Spleen (tissue), 11 donors: ENCODE measurements around the gene ZBTB17. TPM values are rescaled to one million over a fixed set of nuclear protein-coding genes. Genes with fewer than 3 reads are reported as not detected.
A peak's percentile ranks its signal among the peaks of the same experiment; 100 is the strongest.
"Not testable (repeated sequence)": the region's sequence is repeated elsewhere in the genome, so short reads cannot be mapped to it uniquely, and the experiment has no call there.

Experiments
- DNase-seq: peaks from one replicate; pipeline ENCODE4 v3.0.0-alpha.2; 2020
- H3K27ac ChIP-seq, 8 donors: fragments of 200-600 bp; sonication (generic) in 7 of 8; 1 replicate in 4 of 8; 2 replicates in 4 of 8; pipeline versions ENCODE4 v1.5.0 to v1.8.0; 2016 to 2021; ENCODE audit warnings: inconsistent platforms in 4 of 8, mild to moderate bottlenecking in 4 of 8, moderate library complexity in 1 of 8
- H3K27me3 ChIP-seq, 7 donors: fragments of 200-600 bp; sonication (generic) in 6 of 7; replicated peaks in 1 of 7; 1 replicate in 4 of 7; 2 replicates in 3 of 7; pipeline versions ENCODE4 v1.5.0 to v1.8.0; 2016 to 2021; ENCODE audit warnings: inconsistent platforms in 3 of 7, mild to moderate bottlenecking in 1 of 7
- H3K36me3 ChIP-seq, 6 donors: fragments of 200-600 bp; sonication (generic) in 5 of 6; 1 replicate in 4 of 6; 2 replicates in 2 of 6; pipeline versions ENCODE4 v1.5.0 to v1.8.0; 2016 to 2021; ENCODE audit warnings: inconsistent platforms in 2 of 6
- H3K4me1 ChIP-seq, 6 donors: fragments of 200-600 bp; sonication (generic) in 5 of 6; 1 replicate in 3 of 6; 2 replicates in 3 of 6; pipeline versions ENCODE4 v1.5.0 to v1.8.0; 2016 to 2021; ENCODE audit warnings: inconsistent platforms in 3 of 6
- H3K4me3 ChIP-seq, 8 donors: fragments of 200-600 bp; sonication (generic) in 7 of 8; 1 replicate in 4 of 8; 2 replicates in 4 of 8; pipeline versions ENCODE4 v1.5.0 to v1.8.0; 2016 to 2021; ENCODE audit warnings: inconsistent platforms in 4 of 8, mild to moderate bottlenecking in 4 of 8, moderate library complexity in 2 of 8
- H3K9me3 ChIP-seq, 8 donors: fragments of 200-600 bp; sonication (generic) in 7 of 8; 1 replicate in 4 of 8; 2 replicates in 4 of 8; pipeline versions ENCODE4 v1.5.0 to v1.8.0; 2016 to 2021; ENCODE audit warnings: inconsistent platforms in 4 of 8
- POLR2A ChIP-seq, 3 donors: fragments of 450-650 bp; IDR thresholded peaks; one replicate each; pipeline ENCODE4 v1.5.1; 2017; ENCODE audit warnings: antibody characterized with exemption in 3 of 3, mild to moderate bottlenecking in 1 of 3
- POLR2AphosphoS5 ChIP-seq, 3 donors: sonication (generic); formaldehyde crosslinking; IDR thresholded peaks; one replicate each; pipeline ENCODE4 v1.5.1; 2017; ENCODE audit warnings: antibody characterized with exemption in 3 of 3
- WGBS, 5 donors: extraction: QIAGEN DNeasy Blood & Tissue Kit in 3 of 5; methylation state at CpG; one replicate each; pipeline versions ENCODE4 v1.1.5 to v1.1.7; 2013 to 2018; 5-methylcytosine and 5-hydroxymethylcytosine counted together
- intact Hi-C: fragments of 100-400 bp; cut with DNase I; formaldehyde crosslinking; loops from one replicate; pipeline ENCODE4 v1.15.0; 2023; ENCODE audit warnings: low total_unique reads
- polyA plus RNA-seq, 3 donors: library from polyadenylated mRNA; stranded (reverse); fragments of 200-250 nt; gene quantifications; one replicate each; pipeline ENCODE4 v1.2.1, GENCODE V29; 2013
- total RNA-seq, 7 donors: library from RNA; depleted of rRNA in 3 of 7; stranded (reverse); fragments of >200 nt in 3 of 7; fragmentation: NEBNext Ultra II Directional in 4 of 7; extraction: Animal tissue kit (Norgen Biotek cat#: 25700) in 4 of 7; gene quantifications; one replicate each; pipeline versions ENCODE4 v1.1.0 to v1.2.1, GENCODE V29; 2016 to 2021
- TF ChIP-seq, protein P1 (sequence below), 11 experiments: fragments of 200-600 bp in 7 of 11; fragments of 450-650 bp in 4 of 11; sonication (generic) in 4 of 11; IDR thresholded peaks in 8 of 11; conservative IDR thresholded peaks in 3 of 11; 1 replicate in 7 of 11; 2 replicates in 4 of 11; pipeline versions ENCODE4 v1.4.0 to v1.8.0; 2016 to 2021; ENCODE audit warnings: antibody characterized with exemption in 11 of 11, inconsistent platforms in 4 of 11, mild to moderate bottlenecking in 1 of 11
- donor health status: healthy with polysubstance abuse.
- donor health status: DM: no; HTN: no; CAD: no; lungs with moderate emphysema.
- donor health status: DM: no; HTN: no; CAD: no.
- donor health status: Bipolar disorder and iron deficiency.
- donor health status: healthy.
- donor health status: DM: no; HTN: no; CAD: no.
- donor health status: DM: yes; HTN: yes; CAD: no.

Gene ZBTB17
- total and polyA plus RNA-seq, 10 donors = 36.8 to 139 (median 53.4) TPM

DNA sequence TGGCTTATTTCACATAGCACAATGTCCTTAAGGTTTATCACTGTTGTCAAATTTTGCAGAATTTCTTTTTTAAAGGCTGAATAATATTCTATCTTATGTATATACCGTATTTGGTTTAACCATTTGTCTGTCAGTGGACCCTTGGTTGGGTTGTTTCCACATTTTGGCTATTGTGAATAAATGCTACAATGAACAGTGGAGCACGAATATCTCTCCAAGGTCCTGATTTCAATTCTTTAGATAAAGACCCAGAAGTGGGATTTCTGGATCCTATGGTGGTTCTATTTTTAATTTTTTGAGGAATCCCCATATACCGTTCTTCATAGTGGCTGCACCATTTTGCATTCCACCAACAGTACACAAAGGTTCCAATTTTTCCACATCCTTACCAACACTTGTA is 5.8 kb upstream of the ZBTB17 start:
- Histone ChIP-seq H3K4me3 (no peak overlapping the region), H3K9me3 (no peaks in the 10 kb centered on the region), H3K36me3 (no peaks in the 10 kb centered on the region), H3K4me1 (peaks cover 0 to 3% (median under 1%) of the 10 kb centered on the region in 6 donors), H3K27ac (no peak overlapping the region), H3K27me3 (no peaks in the 10 kb centered on the region)
- 84 to 94% (median 89%) methylated on average over 3 of the region's 3 CpGs for WGBS, 5 donors
- no peak for DNase-seq
- no peak for TF ChIP-seq POLR2A (IDR thresholded peaks at IDR 0.05)
- TF ChIP-seq POLR2AphosphoS5 (IDR thresholded peaks at IDR 0.05) = no peak
- TF ChIP-seq, protein P1, sequence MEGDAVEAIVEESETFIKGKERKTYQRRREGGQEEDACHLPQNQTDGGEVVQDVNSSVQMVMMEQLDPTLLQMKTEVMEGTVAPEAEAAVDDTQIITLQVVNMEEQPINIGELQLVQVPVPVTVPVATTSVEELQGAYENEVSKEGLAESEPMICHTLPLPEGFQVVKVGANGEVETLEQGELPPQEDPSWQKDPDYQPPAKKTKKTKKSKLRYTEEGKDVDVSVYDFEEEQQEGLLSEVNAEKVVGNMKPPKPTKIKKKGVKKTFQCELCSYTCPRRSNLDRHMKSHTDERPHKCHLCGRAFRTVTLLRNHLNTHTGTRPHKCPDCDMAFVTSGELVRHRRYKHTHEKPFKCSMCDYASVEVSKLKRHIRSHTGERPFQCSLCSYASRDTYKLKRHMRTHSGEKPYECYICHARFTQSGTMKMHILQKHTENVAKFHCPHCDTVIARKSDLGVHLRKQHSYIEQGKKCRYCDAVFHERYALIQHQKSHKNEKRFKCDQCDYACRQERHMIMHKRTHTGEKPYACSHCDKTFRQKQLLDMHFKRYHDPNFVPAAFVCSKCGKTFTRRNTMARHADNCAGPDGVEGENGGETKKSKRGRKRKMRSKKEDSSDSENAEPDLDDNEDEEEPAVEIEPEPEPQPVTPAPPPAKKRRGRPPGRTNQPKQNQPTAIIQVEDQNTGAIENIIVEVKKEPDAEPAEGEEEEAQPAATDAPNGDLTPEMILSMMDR (IDR thresholded peaks at IDR 0.05 in 8 of 11, conservative IDR thresholded peaks at IDR 0.05 in 3 of 11) = no peak
- intact Hi-C loops = no loop called here

DNA sequence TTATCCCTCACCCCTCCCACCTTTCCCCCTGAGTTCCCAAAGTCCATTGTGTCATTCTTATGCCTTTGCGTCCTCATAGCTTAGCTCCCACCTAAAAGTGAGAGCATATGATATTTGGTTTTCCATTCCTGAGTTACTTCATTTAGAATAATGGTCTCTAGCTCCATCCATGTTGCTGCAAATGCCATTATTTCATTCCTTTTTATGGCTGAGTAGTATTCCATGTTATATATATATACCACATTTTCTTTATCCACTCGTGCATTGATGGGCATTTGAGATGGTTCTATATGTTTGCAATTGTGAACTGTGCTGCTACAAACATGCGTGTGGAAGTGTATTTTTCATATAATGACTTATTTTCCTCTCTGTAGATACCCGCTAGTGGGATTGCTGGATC is 2.0 kb upstream of the ZBTB17 start:
- DNase-seq, H3K4me3 ChIP-seq, H3K27me3 ChIP-seq, H3K27ac ChIP-seq, intact Hi-C loops, H3K9me3 ChIP-seq, H3K36me3 ChIP-seq: not testable (repeated sequence)
- H3K4me1 ChIP-seq = peaks cover 14 to 35% (median 33%) of the 10 kb centered on the region in 6 donors
- 95 to 97% (median 96%) methylated on average over 4 of the region's 4 CpGs for WGBS, 5 donors

DNA sequence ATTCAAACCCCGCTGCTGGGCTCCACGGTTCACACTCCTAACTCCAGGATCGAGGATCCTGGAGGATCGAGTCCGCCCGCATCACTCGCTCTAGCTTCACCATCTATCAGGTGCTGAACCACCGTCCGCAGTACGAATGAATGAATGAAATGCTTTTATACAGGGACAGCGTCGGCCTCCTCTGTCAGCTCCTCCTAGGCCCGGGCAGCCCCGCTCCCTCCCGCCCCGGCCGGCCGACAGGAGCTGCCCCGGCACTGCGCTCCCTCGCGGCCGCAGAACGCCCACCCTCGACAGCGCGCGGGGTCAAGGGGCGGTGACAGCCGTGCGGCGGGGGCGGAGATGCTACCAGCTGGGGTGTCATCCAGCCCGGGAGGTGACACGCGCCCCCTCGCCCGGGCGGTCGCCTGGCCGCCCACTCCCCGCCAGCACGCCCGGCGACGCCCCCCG is 520 bp downstream of the ZBTB17 start:
- Histone ChIP-seq H3K4me1 (peaks cover 14 to 45% (median 38%) of the 10 kb centered on the region in 6 donors), H3K36me3 (peaks cover 0 to 27% (median 14%) of the 10 kb centered on the region in 6 donors), H3K27ac (peak overlapping the region; percentile 70 to 93 (median 87)), H3K27me3 (no peaks in the 10 kb centered on the region), H3K4me3 (peak overlapping the region; percentile 80 to 98 (median 94)), H3K9me3 (no peaks in the 10 kb centered on the region)
- DNase-seq = peak; percentile 92
- 1 to 4% (median 1%) methylated on average over 10 to 47 of the region's 47 CpGs for WGBS, 5 donors
- intact Hi-C loops = no loop called here
- TF ChIP-seq, protein P1 (IDR thresholded peaks at IDR 0.05 in 8 of 11, conservative IDR thresholded peaks at IDR 0.05 in 3 of 11) = peak in 3 of 11 experiments; percentile 12 to 32 (median 24)
- TF ChIP-seq POLR2A (IDR thresholded peaks at IDR 0.05) (no peak), POLR2AphosphoS5 (IDR thresholded peaks at IDR 0.05) (no peak)

DNA sequence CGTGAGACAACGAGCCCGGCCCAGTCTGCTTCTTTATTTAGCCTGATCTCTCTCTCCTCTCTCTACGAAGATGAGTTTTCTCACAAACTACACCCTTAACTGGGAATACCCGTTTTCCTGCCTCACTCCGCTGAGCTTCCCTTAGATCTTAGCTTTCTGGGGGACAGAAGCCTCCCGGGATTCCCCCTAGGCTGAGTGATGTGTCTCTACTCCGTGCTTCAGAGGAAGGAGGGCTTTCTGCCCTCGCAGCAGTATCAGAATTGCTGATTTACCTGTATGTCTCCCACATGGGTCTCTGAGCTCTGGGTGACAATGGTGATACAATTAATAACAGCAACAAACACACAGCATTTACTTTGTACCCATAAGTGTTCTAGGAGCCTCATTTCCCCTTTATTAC is 1.0 kb downstream of the ZBTB17 start:
- no peak for DNase-seq
- H3K27ac ChIP-seq = peak overlapping the region; percentile 70 to 93 (median 87)
- peaks cover 14 to 45% (median 38%) of the 10 kb centered on the region in 6 donors for H3K4me1 ChIP-seq
- no peak for TF ChIP-seq POLR2A (IDR thresholded peaks at IDR 0.05)
- TF ChIP-seq POLR2AphosphoS5 (IDR thresholded peaks at IDR 0.05) = no peak
- TF ChIP-seq, protein P1 (IDR thresholded peaks at IDR 0.05 in 8 of 11, conservative IDR thresholded peaks at IDR 0.05 in 3 of 11) = no peak
- H3K9me3 ChIP-seq = no peaks in the 10 kb centered on the region
- H3K36me3 ChIP-seq = peaks cover 0 to 33% (median 17%) of the 10 kb centered on the region in 6 donors
- 41 to 65% (median 56%) methylated on average over 9 of the region's 9 CpGs for WGBS, 5 donors
- H3K27me3 ChIP-seq = no peaks in the 10 kb centered on the region
- intact Hi-C loops = no loop called here
- peak overlapping the region; percentile 80 to 98 (median 94) for H3K4me3 ChIP-seq
